ENCODE measurements around the gene MYZAP.

DNA sequence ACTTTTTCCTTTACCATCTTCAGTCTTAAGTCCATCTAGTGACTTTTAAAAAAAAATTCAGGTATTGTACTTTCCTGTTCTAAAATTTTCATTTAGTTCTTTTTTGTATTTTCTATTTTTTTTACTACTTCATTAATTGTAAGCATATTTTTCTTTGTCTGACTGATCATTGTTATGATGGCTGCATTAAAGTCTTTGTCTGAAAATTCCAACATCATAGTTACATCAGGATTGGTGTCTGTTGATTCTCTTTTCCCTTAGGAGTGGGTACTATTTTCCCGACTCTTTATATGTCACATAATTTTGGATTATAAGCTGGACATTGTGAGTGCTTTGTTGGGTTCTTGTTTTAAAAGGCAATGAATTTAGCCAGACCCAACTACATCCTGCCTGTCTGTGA, 79.9 kb downstream of the MYZAP start:
- no peak for TF ChIP-seq POLR2AphosphoS5 (IDR thresholded peaks at IDR 0.05; ENCODE audit: low read depth)
- TF ChIP-seq, protein P1, sequence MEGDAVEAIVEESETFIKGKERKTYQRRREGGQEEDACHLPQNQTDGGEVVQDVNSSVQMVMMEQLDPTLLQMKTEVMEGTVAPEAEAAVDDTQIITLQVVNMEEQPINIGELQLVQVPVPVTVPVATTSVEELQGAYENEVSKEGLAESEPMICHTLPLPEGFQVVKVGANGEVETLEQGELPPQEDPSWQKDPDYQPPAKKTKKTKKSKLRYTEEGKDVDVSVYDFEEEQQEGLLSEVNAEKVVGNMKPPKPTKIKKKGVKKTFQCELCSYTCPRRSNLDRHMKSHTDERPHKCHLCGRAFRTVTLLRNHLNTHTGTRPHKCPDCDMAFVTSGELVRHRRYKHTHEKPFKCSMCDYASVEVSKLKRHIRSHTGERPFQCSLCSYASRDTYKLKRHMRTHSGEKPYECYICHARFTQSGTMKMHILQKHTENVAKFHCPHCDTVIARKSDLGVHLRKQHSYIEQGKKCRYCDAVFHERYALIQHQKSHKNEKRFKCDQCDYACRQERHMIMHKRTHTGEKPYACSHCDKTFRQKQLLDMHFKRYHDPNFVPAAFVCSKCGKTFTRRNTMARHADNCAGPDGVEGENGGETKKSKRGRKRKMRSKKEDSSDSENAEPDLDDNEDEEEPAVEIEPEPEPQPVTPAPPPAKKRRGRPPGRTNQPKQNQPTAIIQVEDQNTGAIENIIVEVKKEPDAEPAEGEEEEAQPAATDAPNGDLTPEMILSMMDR (conservative IDR thresholded peaks at IDR 0.05; ENCODE audit: low read depth in 2 of 2), result no peak
- no peak for TF ChIP-seq EZH2phosphoT487 (IDR thresholded peaks at IDR 0.05; ENCODE audit: unreplicated experiment)
- TF ChIP-seq EZH2 (IDR thresholded peaks at IDR 0.05; ENCODE audit: low read depth, unreplicated experiment), result no peak
- TF ChIP-seq, protein P2, sequence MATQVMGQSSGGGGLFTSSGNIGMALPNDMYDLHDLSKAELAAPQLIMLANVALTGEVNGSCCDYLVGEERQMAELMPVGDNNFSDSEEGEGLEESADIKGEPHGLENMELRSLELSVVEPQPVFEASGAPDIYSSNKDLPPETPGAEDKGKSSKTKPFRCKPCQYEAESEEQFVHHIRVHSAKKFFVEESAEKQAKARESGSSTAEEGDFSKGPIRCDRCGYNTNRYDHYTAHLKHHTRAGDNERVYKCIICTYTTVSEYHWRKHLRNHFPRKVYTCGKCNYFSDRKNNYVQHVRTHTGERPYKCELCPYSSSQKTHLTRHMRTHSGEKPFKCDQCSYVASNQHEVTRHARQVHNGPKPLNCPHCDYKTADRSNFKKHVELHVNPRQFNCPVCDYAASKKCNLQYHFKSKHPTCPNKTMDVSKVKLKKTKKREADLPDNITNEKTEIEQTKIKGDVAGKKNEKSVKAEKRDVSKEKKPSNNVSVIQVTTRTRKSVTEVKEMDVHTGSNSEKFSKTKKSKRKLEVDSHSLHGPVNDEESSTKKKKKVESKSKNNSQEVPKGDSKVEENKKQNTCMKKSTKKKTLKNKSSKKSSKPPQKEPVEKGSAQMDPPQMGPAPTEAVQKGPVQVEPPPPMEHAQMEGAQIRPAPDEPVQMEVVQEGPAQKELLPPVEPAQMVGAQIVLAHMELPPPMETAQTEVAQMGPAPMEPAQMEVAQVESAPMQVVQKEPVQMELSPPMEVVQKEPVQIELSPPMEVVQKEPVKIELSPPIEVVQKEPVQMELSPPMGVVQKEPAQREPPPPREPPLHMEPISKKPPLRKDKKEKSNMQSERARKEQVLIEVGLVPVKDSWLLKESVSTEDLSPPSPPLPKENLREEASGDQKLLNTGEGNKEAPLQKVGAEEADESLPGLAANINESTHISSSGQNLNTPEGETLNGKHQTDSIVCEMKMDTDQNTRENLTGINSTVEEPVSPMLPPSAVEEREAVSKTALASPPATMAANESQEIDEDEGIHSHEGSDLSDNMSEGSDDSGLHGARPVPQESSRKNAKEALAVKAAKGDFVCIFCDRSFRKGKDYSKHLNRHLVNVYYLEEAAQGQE (IDR thresholded peaks at IDR 0.05; ENCODE audit: unreplicated experiment), result no peak
- TF ChIP-seq, protein P3, sequence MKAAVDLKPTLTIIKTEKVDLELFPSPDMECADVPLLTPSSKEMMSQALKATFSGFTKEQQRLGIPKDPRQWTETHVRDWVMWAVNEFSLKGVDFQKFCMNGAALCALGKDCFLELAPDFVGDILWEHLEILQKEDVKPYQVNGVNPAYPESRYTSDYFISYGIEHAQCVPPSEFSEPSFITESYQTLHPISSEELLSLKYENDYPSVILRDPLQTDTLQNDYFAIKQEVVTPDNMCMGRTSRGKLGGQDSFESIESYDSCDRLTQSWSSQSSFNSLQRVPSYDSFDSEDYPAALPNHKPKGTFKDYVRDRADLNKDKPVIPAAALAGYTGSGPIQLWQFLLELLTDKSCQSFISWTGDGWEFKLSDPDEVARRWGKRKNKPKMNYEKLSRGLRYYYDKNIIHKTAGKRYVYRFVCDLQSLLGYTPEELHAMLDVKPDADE (IDR thresholded peaks at IDR 0.05), result no peak
- TF ChIP-seq JUNB (IDR thresholded peaks at IDR 0.05; ENCODE audit: unreplicated experiment), result no peak
- TF ChIP-seq CREB1 (CRISPR knock-in tag; IDR thresholded peaks at IDR 0.05; ENCODE audit: low read depth), result no peak
- no peak for TF ChIP-seq ZNF331 (CRISPR knock-in tag; IDR thresholded peaks at IDR 0.05; ENCODE audit: low read depth)
- TF ChIP-seq, protein P4, sequence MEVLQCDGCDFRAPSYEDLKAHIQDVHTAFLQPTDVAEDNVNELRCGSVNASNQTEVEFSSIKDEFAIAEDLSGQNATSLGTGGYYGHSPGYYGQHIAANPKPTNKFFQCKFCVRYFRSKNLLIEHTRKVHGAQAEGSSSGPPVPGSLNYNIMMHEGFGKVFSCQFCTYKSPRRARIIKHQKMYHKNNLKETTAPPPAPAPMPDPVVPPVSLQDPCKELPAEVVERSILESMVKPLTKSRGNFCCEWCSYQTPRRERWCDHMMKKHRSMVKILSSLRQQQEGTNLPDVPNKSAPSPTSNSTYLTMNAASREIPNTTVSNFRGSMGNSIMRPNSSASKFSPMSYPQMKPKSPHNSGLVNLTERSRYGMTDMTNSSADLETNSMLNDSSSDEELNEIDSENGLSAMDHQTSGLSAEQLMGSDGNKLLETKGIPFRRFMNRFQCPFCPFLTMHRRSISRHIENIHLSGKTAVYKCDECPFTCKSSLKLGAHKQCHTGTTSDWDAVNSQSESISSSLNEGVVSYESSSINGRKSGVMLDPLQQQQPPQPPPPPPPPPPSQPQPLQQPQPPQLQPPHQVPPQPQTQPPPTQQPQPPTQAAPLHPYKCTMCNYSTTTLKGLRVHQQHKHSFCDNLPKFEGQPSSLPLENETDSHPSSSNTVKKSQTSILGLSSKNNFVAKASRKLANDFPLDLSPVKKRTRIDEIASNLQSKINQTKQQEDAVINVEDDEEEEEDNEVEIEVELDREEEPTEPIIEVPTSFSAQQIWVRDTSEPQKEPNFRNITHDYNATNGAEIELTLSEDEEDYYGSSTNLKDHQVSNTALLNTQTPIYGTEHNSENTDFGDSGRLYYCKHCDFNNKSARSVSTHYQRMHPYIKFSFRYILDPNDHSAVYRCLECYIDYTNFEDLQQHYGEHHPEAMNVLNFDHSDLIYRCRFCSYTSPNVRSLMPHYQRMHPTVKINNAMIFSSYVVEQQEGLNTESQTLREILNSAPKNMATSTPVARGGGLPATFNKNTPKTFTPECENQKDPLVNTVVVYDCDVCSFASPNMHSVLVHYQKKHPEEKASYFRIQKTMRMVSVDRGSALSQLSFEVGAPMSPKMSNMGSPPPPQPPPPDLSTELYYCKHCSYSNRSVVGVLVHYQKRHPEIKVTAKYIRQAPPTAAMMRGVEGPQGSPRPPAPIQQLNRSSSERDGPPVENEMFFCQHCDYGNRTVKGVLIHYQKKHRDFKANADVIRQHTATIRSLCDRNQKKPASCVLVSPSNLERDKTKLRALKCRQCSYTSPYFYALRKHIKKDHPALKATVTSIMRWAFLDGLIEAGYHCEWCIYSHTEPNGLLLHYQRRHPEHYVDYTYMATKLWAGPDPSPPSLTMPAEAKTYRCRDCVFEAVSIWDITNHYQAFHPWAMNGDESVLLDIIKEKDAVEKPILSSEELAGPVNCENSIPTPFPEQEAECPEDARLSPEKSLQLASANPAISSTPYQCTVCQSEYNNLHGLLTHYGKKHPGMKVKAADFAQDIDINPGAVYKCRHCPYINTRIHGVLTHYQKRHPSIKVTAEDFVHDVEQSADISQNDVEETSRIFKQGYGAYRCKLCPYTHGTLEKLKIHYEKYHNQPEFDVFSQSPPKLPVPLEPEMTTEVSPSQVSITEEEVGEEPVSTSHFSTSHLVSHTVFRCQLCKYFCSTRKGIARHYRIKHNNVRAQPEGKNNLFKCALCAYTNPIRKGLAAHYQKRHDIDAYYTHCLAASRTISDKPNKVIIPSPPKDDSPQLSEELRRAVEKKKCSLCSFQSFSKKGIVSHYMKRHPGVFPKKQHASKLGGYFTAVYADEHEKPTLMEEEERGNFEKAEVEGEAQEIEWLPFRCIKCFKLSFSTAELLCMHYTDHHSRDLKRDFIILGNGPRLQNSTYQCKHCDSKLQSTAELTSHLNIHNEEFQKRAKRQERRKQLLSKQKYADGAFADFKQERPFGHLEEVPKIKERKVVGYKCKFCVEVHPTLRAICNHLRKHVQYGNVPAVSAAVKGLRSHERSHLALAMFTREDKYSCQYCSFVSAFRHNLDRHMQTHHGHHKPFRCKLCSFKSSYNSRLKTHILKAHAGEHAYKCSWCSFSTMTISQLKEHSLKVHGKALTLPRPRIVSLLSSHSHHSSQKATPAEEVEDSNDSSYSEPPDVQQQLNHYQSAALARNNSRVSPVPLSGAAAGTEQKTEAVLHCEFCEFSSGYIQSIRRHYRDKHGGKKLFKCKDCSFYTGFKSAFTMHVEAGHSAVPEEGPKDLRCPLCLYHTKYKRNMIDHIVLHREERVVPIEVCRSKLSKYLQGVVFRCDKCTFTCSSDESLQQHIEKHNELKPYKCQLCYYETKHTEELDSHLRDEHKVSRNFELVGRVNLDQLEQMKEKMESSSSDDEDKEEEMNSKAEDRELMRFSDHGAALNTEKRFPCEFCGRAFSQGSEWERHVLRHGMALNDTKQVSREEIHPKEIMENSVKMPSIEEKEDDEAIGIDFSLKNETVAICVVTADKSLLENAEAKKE (CRISPR knock-in tag; IDR thresholded peaks at IDR 0.05), result no peak
